HG03108 (cell line): Measurements from ENCODE around the gene SRSF12.

Source experiments
- ATAC-seq: cut with Tn5 transposase; IDR thresholded peaks from one replicate; pipeline ENCODE4 v1.9.1; 2021; ENCODE audit warnings: moderate library complexity; ENCODE audit not compliant: unreplicated experiment

SRSF12 gene

GRCh38 chr6:89117211-89118108 is at the start of gene SRSF12:
TSS of gene SRSF12 (minus strand) at chr6:89118071. CDS start at chr6:89117887, 184 bp downstream.
- peak; percentile 68 for ATAC-seq

- no peak for ATAC-seq
These were observed 44.1 kb upstream of the SRSF12 start for GRCh38 chr6:89162047-89162371.

DNA sequence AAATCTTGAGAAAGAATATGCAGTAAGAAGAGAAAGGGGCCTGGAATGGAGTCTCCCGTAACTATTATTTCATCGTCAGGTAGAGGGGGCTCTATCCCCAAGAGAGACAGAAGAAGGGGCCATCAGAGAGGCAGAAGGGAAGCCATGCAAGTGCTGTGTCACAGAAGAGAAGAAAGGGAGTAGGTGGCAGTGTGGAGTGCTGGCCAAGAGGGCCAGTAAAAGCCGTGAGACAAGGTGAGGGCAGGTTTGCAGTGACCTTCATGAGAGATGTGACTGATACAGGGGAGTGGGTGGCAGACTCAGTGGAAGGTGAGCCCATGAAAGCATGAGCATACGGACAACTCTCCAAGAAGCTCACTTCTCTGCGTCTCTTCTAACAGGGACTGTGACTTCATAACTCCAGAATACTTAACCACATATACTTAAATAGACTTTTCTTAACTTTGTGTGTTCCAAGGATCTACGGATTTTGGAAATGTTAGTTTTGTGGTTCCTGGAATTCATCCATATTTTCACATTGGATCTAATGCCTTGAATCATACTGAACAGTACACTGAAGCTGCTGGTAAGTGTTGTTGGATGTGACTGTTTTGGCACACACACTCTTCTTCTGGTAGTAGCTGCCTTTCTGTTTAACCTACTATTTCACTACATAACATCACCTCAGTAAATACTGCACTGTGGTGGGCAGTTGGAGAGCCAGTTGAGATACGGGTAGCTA is 43.6 kb upstream of the SRSF12 start:
- no peak for ATAC-seq

GRCh38 chr6:89160331-89161092 is 42.6 kb upstream of the SRSF12 start:
- ATAC-seq, result no peak

- no peak for ATAC-seq
These were observed 36.3 kb upstream of the SRSF12 start for GRCh38 chr6:89154131-89154530.

DNA sequence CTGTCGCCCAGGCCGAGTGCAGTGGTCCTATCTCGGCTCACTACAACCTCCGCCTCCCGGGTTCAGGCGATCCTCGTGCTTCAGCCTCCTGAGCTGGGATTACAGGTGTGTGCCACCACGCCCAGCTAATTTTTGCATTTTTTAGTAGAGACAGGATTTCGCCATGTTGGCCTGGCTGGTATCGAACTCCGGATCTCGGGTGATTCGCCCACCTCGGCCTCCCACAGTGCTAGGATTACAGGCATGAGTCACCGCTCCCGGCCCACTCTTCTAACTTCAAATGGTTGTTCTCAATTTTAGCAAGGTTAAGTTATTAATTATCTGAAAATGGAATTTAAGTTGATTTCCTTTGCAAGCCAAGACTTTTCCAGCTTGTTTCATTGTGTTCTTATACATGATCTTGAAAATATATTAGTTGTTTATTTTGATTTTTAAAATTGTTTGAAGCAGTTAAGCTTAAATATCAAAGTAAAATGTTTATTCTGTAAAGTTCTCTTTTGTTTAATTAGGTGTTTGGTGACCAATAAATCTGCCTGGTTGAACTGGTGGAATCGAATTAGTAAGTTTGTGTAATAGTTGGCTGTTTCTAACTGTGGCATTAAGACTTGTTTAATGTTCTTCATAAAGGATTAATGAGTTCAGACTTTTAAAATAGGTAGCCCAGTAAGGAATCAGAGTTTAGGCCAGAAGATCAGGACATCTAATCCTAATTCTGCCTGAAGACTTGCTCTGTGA is 30.3 kb upstream of the SRSF12 start:
- no peak for ATAC-seq

DNA sequence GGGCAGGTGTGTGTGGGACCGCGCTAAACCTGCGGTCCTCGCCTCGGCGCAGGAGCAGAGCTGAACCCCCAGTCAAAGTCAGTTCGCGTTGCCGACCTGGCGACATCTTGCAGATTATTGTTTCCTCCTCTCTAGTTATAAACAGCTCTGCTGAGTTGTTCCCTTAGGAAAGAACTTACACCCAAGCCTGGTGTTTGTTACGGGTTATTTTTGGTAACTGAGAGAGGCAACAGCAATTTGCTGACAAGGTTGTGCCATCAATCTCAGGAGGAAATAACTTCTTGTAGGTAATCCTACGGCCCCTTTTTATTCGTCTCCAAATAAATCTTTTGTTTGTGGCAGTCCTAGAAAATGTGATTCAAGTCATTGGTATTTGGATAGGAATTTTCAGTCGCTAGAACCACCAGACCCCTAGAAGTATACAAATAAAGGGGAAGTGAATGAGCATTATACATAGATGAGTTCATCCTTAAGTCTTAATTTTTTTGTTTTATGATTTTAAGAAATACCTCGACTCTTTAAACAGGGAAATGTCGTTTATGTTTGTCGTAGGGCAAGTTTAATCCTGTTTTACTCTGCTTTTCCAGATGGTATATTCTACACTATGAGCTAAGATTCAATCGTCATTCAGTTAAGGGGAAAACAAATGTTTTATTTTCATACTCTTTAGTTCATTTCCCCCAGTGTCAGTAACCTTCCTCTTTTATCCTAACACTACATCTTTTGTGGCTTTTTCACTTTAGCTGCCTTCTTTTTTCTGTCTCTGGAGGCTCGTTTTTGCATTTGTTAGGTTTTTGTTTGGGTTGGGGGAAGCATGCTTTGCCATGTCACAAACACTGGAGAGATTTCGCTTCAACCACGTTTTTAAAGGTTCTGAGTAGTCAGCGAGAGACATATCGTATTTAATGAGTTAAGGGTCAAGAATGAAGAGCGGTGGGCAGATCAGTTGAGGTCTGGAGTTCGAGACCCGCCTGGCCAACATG is 29.1 kb upstream of the SRSF12 start:
- peak; percentile 23 for ATAC-seq

- peak; percentile 70 for ATAC-seq
These were observed 28.3 kb upstream of the SRSF12 start, which contains the start of gene PM20D2 for GRCh38 chr6:89145956-89146717. TSS of gene PM20D2 (plus strand) at chr6:89146055. CDS start at chr6:89146145, 90 bp downstream.

DNA sequence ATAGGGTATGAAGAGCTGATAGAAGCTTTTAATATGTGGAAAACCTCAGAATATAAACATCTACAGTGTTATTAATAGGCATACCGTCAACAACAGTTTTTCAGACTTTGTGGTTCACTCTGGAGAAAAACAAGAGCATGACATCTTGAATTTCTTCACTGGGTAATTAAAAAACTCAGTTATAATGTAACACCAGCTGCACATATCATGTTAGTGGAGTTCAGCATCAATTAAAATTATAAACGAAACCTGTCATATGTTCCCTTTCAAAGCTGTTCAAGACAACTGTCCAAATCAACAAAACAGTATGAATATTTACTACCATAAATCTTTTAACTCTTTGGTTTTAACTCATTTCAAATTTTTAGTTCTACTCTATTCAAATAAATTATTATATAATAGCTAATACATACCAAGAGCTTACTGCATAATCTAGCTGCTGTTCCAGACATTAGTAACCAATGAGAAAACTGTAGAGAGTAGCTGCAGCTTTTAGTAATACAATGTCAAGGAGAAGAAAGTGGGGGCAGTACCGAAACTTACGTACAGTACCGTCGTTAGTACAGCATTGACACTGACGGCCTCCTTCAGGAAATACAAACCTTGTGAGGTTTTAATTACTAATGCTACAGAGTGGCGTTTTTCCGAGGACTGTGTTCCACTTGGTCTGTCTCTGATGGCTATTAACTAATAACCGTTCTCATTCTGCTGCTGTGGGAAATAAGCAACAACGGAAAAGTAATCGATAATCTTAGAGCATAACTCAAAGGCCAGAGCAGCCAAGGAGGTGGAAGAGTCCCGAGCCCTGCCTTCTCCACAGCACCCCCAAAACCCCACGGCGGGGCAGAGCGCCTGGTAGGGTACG is 27.5 kb upstream of the SRSF12 start:
- peak; percentile 51 for ATAC-seq

DNA sequence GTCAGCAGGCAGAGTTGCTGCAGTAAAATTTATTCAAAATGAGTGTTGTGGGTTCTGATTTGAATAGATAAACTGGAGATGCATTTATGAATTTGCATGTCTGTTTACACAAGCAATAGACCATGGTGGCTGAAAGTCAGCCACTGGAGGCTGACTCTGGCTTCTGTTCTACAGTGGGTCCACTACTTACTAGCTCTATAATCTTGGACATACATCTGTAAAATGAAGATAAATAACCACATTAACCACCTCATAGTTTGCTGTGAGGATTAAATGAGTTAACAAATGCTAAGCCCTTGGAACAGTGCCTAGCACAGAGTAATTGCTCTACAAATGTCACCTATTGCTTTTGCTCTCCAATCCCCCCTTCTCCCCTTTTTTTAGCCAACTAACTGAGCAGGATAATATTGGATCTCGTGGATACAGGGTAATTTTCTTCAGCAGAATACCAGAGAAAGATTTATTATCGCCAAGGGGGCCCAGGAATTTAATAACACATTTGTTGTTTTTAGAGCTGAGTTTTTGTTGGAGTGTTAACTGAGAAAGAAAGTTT is 26.6 kb upstream of the SRSF12 start:
- no peak for ATAC-seq

DNA sequence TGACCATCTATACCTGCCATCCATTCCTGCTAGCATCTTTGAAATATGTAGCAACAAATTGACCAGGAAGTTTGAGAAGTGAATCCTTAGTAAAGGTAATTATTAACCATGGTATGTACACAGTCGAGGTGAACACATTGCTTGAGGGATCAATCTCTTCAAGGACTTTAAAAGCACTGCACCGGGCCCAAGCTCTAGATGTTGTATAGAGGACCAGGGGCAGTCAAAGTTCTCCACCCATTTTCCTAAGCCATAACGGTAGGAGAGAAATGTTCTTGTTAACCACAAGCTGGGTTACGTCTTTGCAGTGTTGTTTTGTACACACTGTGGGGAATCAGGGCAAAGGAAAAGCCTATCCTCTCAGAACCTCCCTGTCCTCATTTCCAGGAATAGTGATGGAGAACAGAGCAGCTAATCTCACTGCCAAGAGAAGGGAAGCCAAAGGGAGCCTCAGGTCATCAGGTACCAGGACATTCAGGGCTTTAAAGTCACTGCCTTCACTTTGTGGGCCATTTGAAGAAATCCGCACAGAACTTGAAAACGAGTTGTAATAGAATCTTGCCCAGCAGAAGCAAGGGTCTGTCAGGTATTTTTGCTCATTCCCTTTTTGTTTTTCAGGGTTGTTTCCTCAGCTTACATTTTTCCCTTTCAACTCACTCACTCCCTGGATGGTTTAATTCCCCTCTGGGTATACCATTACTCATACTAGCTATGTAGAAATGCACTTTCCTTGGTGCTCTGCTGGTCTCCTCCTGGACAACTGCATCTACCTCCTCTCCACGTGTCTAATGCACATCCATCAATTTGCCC is 22.7 kb upstream of the SRSF12 start:
- no peak for ATAC-seq

GRCh38 chr6:89139509-89140346 is 21.9 kb upstream of the SRSF12 start:
- ATAC-seq, result no peak

- ATAC-seq, result no peak
These were observed 20.3 kb upstream of the SRSF12 start for GRCh38 chr6:89138173-89138572.

GRCh38 chr6:89134723-89135122 is 16.9 kb upstream of the SRSF12 start:
- ATAC-seq, result no peak

GRCh38 chr6:89133981-89134380 is 16.1 kb upstream of the SRSF12 start:
- ATAC-seq, result no peak

DNA sequence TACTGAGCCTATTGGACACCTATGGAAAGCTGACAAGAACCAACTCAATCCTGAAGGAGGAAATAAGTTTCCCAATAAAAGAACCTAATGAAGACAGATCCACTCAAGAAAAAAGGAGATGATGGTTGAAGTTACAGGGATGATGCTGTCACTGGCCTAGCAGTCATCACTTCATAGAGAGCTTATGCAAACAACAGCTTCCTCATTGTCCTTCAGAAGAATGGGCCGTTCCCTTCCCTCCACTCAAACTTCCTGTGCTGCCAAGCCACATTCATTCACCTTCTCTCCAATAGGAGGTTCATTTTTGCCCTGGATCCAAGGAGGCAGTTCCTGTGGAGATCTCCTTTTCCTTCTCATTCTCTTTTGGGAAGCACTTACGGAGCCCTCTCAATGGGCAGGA is 14.2 kb upstream of the SRSF12 start:
- ATAC-seq, result no peak
